Lower leg skin (tissue), 3 donors: ENCODE results near the gene CDK13.

ENCODE experiments used
- POLR2A ChIP-seq, 2 donors: fragments of 450-650 bp; IDR thresholded peaks; one replicate each; pipeline ENCODE4 v1.6.1; 2016 to 2017; ENCODE audit warnings: antibody characterized with exemption in 2 of 2, mild to moderate bottlenecking in 1 of 2, moderate library complexity in 1 of 2
- TF ChIP-seq, protein P1 (sequence below), 3 donors: fragments of 450-650 bp; IDR thresholded peaks; one replicate each; pipeline ENCODE4 v1.5.1; 2016; ENCODE audit warnings: antibody characterized with exemption in 3 of 3, mild to moderate bottlenecking in 3 of 3, moderate library complexity in 2 of 3

GRCh38 chr7:40033826-40034225, 83.8 kb downstream of the CDK13 start:
- no peak for TF ChIP-seq POLR2A (IDR thresholded peaks at IDR 0.05)
- TF ChIP-seq, protein P1, sequence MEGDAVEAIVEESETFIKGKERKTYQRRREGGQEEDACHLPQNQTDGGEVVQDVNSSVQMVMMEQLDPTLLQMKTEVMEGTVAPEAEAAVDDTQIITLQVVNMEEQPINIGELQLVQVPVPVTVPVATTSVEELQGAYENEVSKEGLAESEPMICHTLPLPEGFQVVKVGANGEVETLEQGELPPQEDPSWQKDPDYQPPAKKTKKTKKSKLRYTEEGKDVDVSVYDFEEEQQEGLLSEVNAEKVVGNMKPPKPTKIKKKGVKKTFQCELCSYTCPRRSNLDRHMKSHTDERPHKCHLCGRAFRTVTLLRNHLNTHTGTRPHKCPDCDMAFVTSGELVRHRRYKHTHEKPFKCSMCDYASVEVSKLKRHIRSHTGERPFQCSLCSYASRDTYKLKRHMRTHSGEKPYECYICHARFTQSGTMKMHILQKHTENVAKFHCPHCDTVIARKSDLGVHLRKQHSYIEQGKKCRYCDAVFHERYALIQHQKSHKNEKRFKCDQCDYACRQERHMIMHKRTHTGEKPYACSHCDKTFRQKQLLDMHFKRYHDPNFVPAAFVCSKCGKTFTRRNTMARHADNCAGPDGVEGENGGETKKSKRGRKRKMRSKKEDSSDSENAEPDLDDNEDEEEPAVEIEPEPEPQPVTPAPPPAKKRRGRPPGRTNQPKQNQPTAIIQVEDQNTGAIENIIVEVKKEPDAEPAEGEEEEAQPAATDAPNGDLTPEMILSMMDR (IDR thresholded peaks at IDR 0.05) = no peak
